Uterus (tissue), 4 donors: ENCODE results near the gene CASP4. TPM values are rescaled to one million over a fixed set of nuclear protein-coding genes. Genes with fewer than 3 reads are reported as not detected.

Source experiments
- DNase-seq, 2 donors: peaks; one replicate each; pipeline ENCODE4 v3.0.0-alpha.2; 2019 to 2020
- H3K27ac ChIP-seq, 2 donors: fragments of 200-600 bp; sonication (generic); 1 replicate in 1 of 2; 2 replicates in 1 of 2; pipeline ENCODE4 v1.5.1; 2016 to 2018
- H3K27me3 ChIP-seq, 2 donors: fragments of 200-600 bp; sonication (generic); one replicate each; pipeline ENCODE4 v1.5.1; 2018 to 2019; ENCODE audit warnings: control low read depth in 1 of 2
- H3K36me3 ChIP-seq, 2 donors: fragments of 200-600 bp; sonication (generic); one replicate each; pipeline ENCODE4 v1.5.1; 2019; ENCODE audit warnings: control low read depth in 1 of 2
- H3K4me1 ChIP-seq, 2 donors: fragments of 200-600 bp; sonication (generic); one replicate each; pipeline ENCODE4 v1.5.1; 2018 to 2019; ENCODE audit warnings: control low read depth in 1 of 2
- H3K4me3 ChIP-seq, 2 donors: fragments of 200-600 bp; sonication (generic); 1 replicate in 1 of 2; 2 replicates in 1 of 2; pipeline ENCODE4 v1.5.1; 2018 to 2019; ENCODE audit warnings: mild to moderate bottlenecking in 1 of 2
- H3K9me3 ChIP-seq, 2 donors: fragments of 200-600 bp; sonication (generic); one replicate each; pipeline ENCODE4 v1.5.1; 2019; ENCODE audit warnings: control low read depth in 1 of 2
- CTCF ChIP-seq, 4 experiments: fragments of 200-600 bp in 2 of 4; fragments of 450-650 bp in 2 of 4; sonication (generic) in 2 of 4; IDR thresholded peaks; one replicate each; pipeline ENCODE4 v1.5.1; 2016 to 2019; ENCODE audit warnings: antibody characterized with exemption in 4 of 4, mild to moderate bottlenecking in 2 of 4, moderate library complexity in 1 of 4
- POLR2A ChIP-seq, 2 donors: fragments of 450-650 bp; IDR thresholded peaks; one replicate each; pipeline ENCODE4 v1.6.1; 2016; ENCODE audit warnings: antibody characterized with exemption in 2 of 2, mild to moderate bottlenecking in 1 of 2, moderate library complexity in 1 of 2
- intact Hi-C: fragments of 100-400 bp; cut with DNase I; formaldehyde crosslinking; loops from one replicate; pipeline ENCODE4 v1.15.1; 2023; ENCODE audit warnings: low total_unique reads
- total RNA-seq, 4 donors: library from RNA; depleted of rRNA in 3 of 4; stranded (reverse); fragments of >200 nt in 3 of 4; gene quantifications; one replicate each; pipeline versions ENCODE4 v1.1.0 to v1.2.4, GENCODE V29; 2014 to 2023
- donor health status: DM: yes; HTN: yes; CAD: no.

CASP4 gene
- total RNA-seq, 4 donors from 2014 or later, result 39.4 to 67.1 (median 59.8) TPM

DNA sequence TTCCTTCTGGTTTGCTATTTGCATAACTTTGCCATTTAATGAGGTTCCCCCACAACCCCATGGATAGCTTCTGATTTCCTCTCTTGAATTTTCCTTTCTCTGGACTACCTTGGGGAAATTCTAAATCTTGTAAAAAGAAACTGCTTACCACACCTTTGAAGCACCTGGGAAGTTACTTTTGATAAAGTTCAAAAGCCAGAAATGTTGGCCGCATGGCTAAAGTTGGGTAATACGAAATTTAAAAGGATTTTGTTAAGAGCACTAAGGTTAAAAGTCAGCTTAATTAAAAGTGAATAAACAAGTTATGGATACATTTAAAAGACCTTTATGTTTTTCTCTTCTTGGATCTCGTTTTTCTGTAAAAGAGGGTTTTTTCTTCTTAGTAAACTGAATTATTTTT is 5.5 kb downstream of the CASP4 start:
- no peak overlapping the region for H3K27ac ChIP-seq
- DNase-seq, result no peak
- TF ChIP-seq CTCF (IDR thresholded peaks at IDR 0.05), result no peak
- no peak for TF ChIP-seq POLR2A (IDR thresholded peaks at IDR 0.05)
- H3K4me1 ChIP-seq, result no peaks in the 10 kb centered on the region
- no peaks in the 10 kb centered on the region for H3K9me3 ChIP-seq
- H3K27me3 ChIP-seq, result no peaks in the 10 kb centered on the region
- no peak overlapping the region for H3K4me3 ChIP-seq
- H3K36me3 ChIP-seq, result no peaks in the 10 kb centered on the region
- intact Hi-C loops, result no loop called here

DNA sequence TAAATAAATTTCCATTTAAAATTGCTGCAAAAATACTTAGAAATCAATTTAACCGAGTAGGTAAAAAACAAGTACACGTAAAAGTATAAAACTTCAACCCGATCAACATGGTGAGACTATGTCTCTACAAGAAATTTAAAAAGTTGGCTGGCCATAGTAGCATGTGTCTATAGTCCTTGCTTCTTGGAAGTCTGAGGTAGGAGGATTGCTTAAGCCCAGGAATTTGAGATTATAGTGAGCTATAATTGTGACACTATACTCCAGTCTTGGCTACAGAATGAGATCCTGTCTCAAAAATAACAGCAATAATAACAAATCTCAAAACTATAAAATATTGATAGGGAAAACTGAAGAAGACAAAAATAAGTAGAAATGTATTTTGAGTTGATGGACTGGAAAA is 11.1 kb downstream of the CASP4 start:
- intact Hi-C loops, result no loop called here
- no peaks in the 10 kb centered on the region for H3K36me3 ChIP-seq
- H3K27me3 ChIP-seq, result no peaks in the 10 kb centered on the region
- H3K9me3 ChIP-seq, result no peaks in the 10 kb centered on the region
- DNase-seq, result no peak
- no peak for TF ChIP-seq CTCF (IDR thresholded peaks at IDR 0.05)
- TF ChIP-seq POLR2A (IDR thresholded peaks at IDR 0.05), result no peak
- no peak overlapping the region for H3K4me3 ChIP-seq
- no peaks in the 10 kb centered on the region for H3K4me1 ChIP-seq
- no peak overlapping the region for H3K27ac ChIP-seq

GRCh38 chr11:104956528-104956927 is 11.8 kb downstream of the CASP4 start:
- no peaks in the 10 kb centered on the region for H3K27me3 ChIP-seq
- no peaks in the 10 kb centered on the region for H3K36me3 ChIP-seq
- intact Hi-C loops, result no loop called here
- no peak overlapping the region for H3K27ac ChIP-seq
- H3K9me3 ChIP-seq, result no peaks in the 10 kb centered on the region
- H3K4me1 ChIP-seq, result no peaks in the 10 kb centered on the region
- no peak overlapping the region for H3K4me3 ChIP-seq
- TF ChIP-seq CTCF (IDR thresholded peaks at IDR 0.05) (no peak), POLR2A (IDR thresholded peaks at IDR 0.05) (no peak)
- no peak for DNase-seq

DNA sequence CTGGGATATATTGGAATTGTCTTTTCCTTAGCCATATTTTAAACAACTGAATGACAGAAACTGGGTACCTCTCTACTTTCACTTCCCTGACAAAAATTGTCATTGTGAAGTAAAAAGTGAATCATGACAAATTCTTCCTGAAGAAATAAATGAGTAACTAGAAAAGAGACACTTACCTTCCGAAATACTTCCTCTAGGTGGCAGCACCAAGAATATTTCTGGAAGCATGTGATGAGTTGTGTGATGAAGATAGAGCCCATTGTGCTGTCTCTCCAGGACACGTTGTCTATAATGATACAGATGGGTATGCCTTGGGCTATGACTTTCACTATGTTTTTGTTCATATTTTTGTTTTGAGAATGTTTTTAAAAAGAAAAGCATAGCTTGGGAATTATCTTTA is 21.5 kb downstream of the CASP4 start:
- no peak overlapping the region for H3K4me3 ChIP-seq
- no peaks in the 10 kb centered on the region for H3K36me3 ChIP-seq
- H3K27ac ChIP-seq, result no peak overlapping the region
- no peaks in the 10 kb centered on the region for H3K27me3 ChIP-seq
- TF ChIP-seq CTCF (IDR thresholded peaks at IDR 0.05), result peak in 3 of 4 experiments; percentile 15 to 30 (median 18)
- TF ChIP-seq POLR2A (IDR thresholded peaks at IDR 0.05), result no peak
- DNase-seq, result no peak
- H3K9me3 ChIP-seq, result no peaks in the 10 kb centered on the region
- no peaks in the 10 kb centered on the region for H3K4me1 ChIP-seq
- intact Hi-C loops, result no loop called here

- intact Hi-C loops, result no loop called here
- Histone ChIP-seq H3K27ac (no peak overlapping the region), H3K36me3 (no peaks in the 10 kb centered on the region), H3K27me3 (no peaks in the 10 kb centered on the region), H3K4me1 (no peaks in the 10 kb centered on the region), H3K4me3 (no peak overlapping the region), H3K9me3 (no peaks in the 10 kb centered on the region)
- TF ChIP-seq POLR2A (IDR thresholded peaks at IDR 0.05) (no peak), CTCF (IDR thresholded peaks at IDR 0.05) (no peak)
- no peak for DNase-seq
These were observed 24.3 kb downstream of the CASP4 start for GRCh38 chr11:104944076-104944475.
